GM18526 (cell line): ENCODE results near the gene UXS1.

Experiments
- POLR2A ChIP-seq: IDR thresholded peaks from 3 replicates; pipeline ENCODE4 v1.6.1; 2011; ENCODE audit not compliant: insufficient read length; ENCODE audit errors: extremely low read depth

UXS1 gene

GRCh38 chr2:106147665-106148064 is 46.4 kb downstream of the UXS1 start:
- TF ChIP-seq POLR2A: no peak

- TF ChIP-seq POLR2A: no peak
Measured at GRCh38 chr2:106147159-106147558, 46.9 kb downstream of the UXS1 start.

GRCh38 chr2:106144621-106145331 is 49.3 kb downstream of the UXS1 start:
- no peak for TF ChIP-seq POLR2A

GRCh38 chr2:106143495-106144215 is 50.4 kb downstream of the UXS1 start:
- TF ChIP-seq POLR2A: no peak

GRCh38 chr2:106142683-106143082 is 51.4 kb downstream of the UXS1 start:
- no peak for TF ChIP-seq POLR2A

- no peak for TF ChIP-seq POLR2A
Measured at GRCh38 chr2:106140913-106141312, 53.2 kb downstream of the UXS1 start.

GRCh38 chr2:106140113-106140512 is 54.0 kb downstream of the UXS1 start:
- no peak for TF ChIP-seq POLR2A

GRCh38 chr2:106139238-106139935 is 54.7 kb downstream of the UXS1 start:
- TF ChIP-seq POLR2A: no peak

- TF ChIP-seq POLR2A: no peak
Measured at GRCh38 chr2:106138543-106139237, 55.4 kb downstream of the UXS1 start.

GRCh38 chr2:106137731-106138521 is 56.2 kb downstream of the UXS1 start:
- TF ChIP-seq POLR2A: no peak

GRCh38 chr2:106130251-106130998 is 63.7 kb downstream of the UXS1 start:
- TF ChIP-seq POLR2A: no peak

- no peak for TF ChIP-seq POLR2A
Measured at GRCh38 chr2:106129592-106129991, 64.5 kb downstream of the UXS1 start.

- no peak for TF ChIP-seq POLR2A
Measured at GRCh38 chr2:106129150-106129549, 65.0 kb downstream of the UXS1 start.

- no peak for TF ChIP-seq POLR2A
Measured at GRCh38 chr2:106127776-106128268, 66.3 kb downstream of the UXS1 start.
